OCI-LY7 (cell line): ENCODE data around the gene PITPNM1.

Experiments
- CTCF ChIP-seq: fragments of 200-600 bp; sonication (generic); conservative IDR thresholded peaks from 2 replicates; pipeline ENCODE4 v1.5.1; 2014; ENCODE audit warnings: mild to moderate bottlenecking, antibody characterized with exemption, low read length, moderate library complexity, mixed read lengths
- EZH2phosphoT487 ChIP-seq: fragments of 200-600 bp; sonication (generic); IDR thresholded peaks from 2 replicates; pipeline ENCODE4 v1.6.1; 2018; ENCODE audit warnings: low read depth, borderline replicate concordance, mild to moderate bottlenecking, mixed run types, antibody characterized with exemption, low read length, moderate library complexity, mixed read lengths

- TF ChIP-seq CTCF (no peak), EZH2phosphoT487 (no peak)
These were observed 12.8 kb upstream of the PITPNM1 start for GRCh38 chr11:67517784-67518552.
